Measurements from ENCODE around the gene TRPC4AP. TPM values are rescaled to one million over a fixed set of nuclear protein-coding genes. Genes with fewer than 3 reads are reported as not detected.
"Not testable (repeated sequence)": the region's sequence is repeated elsewhere in the genome, so short reads cannot be mapped to it uniquely, and the experiment has no call there.

Gene TRPC4AP
- total RNA-seq, 1 donor from 2014 or later = 33.8 TPM

GRCh38 chr20:35108921-35109320 is 16.3 kb upstream of the TRPC4AP start:
- ATAC-seq (ENCODE audit: poor library complexity) (no peak), DNase-seq (no peak)
- intact Hi-C loops (cut with DNase I) = no loop called here

GRCh38 chr20:35106827-35107380 is 14.3 kb upstream of the TRPC4AP start:
- ATAC-seq (ENCODE audit: poor library complexity) (no peak), DNase-seq (no peak)
- intact Hi-C loops (cut with DNase I) = no loop called here

- ATAC-seq (ENCODE audit: poor library complexity) = no peak
- intact Hi-C loops (cut with DNase I) = no loop called here
- no peak for DNase-seq
Observed at GRCh38 chr20:35104685-35105295, 12.2 kb upstream of the TRPC4AP start.

- no peak for DNase-seq
- ATAC-seq (ENCODE audit: poor library complexity) = no peak
- intact Hi-C loops (cut with DNase I) = no loop called here
Observed at GRCh38 chr20:35101620-35102019, 9.0 kb upstream of the TRPC4AP start.

- no peak for DNase-seq
- intact Hi-C loops (cut with DNase I) = no loop called here
- no peak for ATAC-seq (ENCODE audit: poor library complexity)
Observed at GRCh38 chr20:35093267-35093884, 769 bp upstream of the TRPC4AP start.

GRCh38 chr20:35091816-35092523 is 637 bp downstream of the TRPC4AP start:
- ATAC-seq (ENCODE audit: poor library complexity) (no peak), DNase-seq (no peak)
- intact Hi-C loops (cut with DNase I) = no loop called here

- ATAC-seq (ENCODE audit: poor library complexity) = no peak
- DNase-seq = no peak
- intact Hi-C loops (cut with DNase I) = no loop called here
Observed at GRCh38 chr20:35088231-35089145, 4.1 kb downstream of the TRPC4AP start.

- ATAC-seq (ENCODE audit: poor library complexity) (no peak), DNase-seq (no peak)
- intact Hi-C loops (cut with DNase I) = no loop called here
Observed at GRCh38 chr20:35087791-35088190, 4.8 kb downstream of the TRPC4AP start.

GRCh38 chr20:35087355-35087754 is 5.3 kb downstream of the TRPC4AP start:
- DNase-seq = no peak
- no peak for ATAC-seq (ENCODE audit: poor library complexity)
- intact Hi-C loops (cut with DNase I) = no loop called here

- ATAC-seq (ENCODE audit: poor library complexity) = no peak
- intact Hi-C loops (cut with DNase I) = no loop called here
Observed at GRCh38 chr20:35085477-35086225, 7.0 kb downstream of the TRPC4AP start.

GRCh38 chr20:35084998-35085397 is 7.6 kb downstream of the TRPC4AP start:
- intact Hi-C loops (cut with DNase I) = no loop called here
- ATAC-seq (ENCODE audit: poor library complexity) (no peak), DNase-seq (no peak)

More at GRCh38 chr20:35085477-35086225, 7.0 kb downstream of the TRPC4AP start:
- no peak for DNase-seq

- intact Hi-C loops (cut with DNase I); DNase-seq: not testable (repeated sequence)
- peak; percentile 68 for ATAC-seq (ENCODE audit: poor library complexity)
Observed at GRCh38 chr20:35080348-35080642, 12.3 kb downstream of the TRPC4AP start.

GRCh38 chr20:35079472-35080347 is 12.9 kb downstream of the TRPC4AP start:
- DNase-seq (no peak), ATAC-seq (ENCODE audit: poor library complexity) (peak; percentile 18)
- intact Hi-C loops (cut with DNase I) = no loop called here

GRCh38 chr20:35077872-35078271 is 14.7 kb downstream of the TRPC4AP start:
- ATAC-seq (ENCODE audit: poor library complexity) (no peak), DNase-seq (no peak)
- intact Hi-C loops (cut with DNase I) = no loop called here

- intact Hi-C loops (cut with DNase I) = no loop called here
- ATAC-seq (ENCODE audit: poor library complexity) (no peak), DNase-seq (no peak)
Observed at GRCh38 chr20:35077341-35077740, 15.3 kb downstream of the TRPC4AP start.

GRCh38 chr20:35071436-35072153 is 21.0 kb downstream of the TRPC4AP start:
- ATAC-seq (ENCODE audit: poor library complexity); DNase-seq; intact Hi-C loops (cut with DNase I): not testable (repeated sequence)

- ATAC-seq (ENCODE audit: poor library complexity) (no peak), DNase-seq (no peak)
- intact Hi-C loops (cut with DNase I) = no loop called here
Observed at GRCh38 chr20:35066194-35066593, 26.4 kb downstream of the TRPC4AP start.
